Measurements from ENCODE around the gene LYZL2.
"Not testable (repeated sequence)": the region's sequence is repeated elsewhere in the genome, so short reads cannot be mapped to it uniquely, and the experiment has no call there.

- TF ChIP-seq POLR2A, CTCF (IDR thresholded peaks at IDR 0.05): not testable (repeated sequence)
Measured at GRCh38 chr10:30655001-30655400, 25.4 kb upstream of the LYZL2 start.
